Suppressor macrophage treated with lipopolysaccharide for 1 hour (primary cell): ENCODE measurements around the gene PODN.

Source experiments
- DNase-seq, 3 donors: peaks; one replicate each; pipeline ENCODE4 v3.0.0-alpha.2; 2020 to 2022

Gene PODN

DNA sequence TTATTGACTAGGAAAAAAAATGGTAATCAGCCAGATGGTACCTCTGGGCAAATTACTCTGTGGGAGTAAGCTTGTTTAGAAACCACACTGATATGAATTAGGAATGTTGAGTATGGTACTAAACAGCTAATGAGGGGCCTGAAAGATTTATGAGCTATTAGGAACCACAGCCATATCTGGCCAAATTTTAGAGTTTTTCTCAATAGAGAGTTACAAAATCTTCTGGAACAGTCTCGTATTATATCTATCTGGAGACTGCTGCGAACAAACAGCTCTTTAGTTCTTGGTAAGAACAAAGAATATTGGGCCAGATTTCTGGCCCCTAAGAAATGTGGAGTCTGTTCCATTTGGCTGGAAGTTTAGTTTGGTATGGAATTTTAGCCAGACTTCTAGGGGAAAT is 4.9 kb upstream of the PODN start:
- DNase-seq = no peak

DNA sequence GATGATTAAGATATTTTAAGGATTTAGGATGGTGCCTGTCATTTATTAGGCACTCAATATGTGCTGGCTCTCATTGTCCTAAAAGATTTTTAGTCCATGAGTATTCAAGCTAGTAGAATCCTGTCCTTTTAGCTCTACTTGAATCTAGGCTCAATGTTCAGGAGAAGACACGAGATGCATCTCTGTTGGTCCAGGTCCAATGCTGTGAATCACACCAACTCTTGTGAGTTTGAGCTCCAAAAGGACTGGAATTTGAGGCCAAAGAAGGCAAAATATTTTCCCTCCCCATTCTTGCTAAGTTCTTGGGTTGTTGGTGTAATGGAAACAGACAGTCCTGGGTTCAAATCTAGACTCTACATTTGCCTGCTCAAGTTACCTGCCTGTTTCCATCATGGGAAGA is 1.4 kb upstream of the PODN start:
- DNase-seq = no peak

DNA sequence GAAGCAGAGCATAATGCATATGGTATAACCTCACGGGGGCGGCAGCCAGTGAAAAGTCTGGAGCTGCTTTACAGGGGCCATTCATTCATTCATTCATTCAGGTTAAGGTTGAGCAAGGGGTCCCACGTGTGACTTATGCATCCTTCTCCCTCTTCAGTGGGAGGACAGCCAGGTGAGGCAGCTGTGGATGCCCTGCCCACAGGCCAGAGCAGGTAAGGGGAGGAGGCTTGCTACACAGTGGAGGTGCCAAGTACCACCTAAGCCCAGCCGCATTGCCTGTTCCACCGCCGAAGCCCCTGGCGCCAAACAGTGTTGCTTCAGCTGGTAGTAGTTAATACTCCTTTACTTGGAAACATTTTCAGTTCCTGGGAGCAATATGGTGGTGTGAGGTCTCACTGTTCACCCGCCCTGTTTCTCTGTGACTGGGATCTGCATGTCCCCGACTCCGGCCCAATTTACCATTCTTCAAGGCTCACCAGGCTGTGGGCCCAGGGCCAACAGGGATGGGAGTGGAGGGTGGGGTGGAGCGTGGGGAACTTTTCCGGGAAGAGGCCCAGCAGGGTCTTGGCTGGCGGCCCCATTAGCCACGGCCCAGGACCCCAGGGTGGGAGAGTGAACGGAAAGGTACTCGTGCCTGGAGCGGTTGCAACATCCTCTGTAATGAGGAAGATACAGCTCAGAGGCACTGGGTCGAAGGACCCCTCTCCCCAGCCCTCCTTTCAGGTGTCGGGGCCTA is 722 bp upstream of the PODN start:
- no peak for DNase-seq

DNA sequence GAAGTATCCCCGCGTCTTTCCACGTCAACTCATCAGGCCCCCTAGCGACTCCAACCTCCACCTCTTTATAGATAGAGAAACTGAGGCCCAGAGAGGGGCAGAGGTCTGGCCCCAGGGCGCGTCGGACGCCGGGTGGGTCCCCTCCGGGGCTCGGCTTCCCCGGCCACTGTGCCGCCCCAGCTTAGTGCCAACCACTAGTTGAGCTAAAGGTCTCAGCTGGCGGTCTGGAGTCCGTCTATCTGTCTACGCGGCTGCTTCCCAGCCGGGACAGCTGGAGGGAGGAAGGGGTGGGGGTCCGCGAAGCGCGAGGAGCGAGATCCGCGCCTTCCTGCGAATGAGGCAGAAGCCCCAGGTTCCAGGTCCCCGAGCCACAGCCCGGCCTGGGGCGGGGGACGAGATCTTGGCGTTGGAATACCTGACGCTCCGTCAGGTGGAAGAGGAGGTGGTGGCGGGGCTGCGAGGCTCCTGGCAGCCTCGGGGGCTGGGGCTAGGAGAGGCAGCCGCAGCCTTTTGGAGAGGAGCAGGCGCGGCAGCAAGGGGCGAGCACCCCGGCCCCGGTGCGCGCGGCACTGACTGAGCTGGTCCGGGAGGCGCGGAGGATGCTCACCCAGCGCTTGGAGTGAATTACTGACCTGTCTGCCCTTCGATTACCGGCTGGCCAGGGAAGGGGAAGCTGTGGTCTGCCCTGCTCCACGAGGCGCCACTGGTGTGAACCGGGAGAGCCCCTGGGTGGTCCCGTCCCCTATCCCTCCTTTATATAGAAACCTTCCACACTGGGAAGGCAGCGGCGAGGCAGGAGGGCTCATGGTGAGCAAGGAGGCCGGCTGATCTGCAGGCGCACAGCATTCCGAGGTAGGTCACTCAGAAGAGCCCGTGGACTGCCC is 937 bp downstream of the PODN start:
- no peak for DNase-seq

DNA sequence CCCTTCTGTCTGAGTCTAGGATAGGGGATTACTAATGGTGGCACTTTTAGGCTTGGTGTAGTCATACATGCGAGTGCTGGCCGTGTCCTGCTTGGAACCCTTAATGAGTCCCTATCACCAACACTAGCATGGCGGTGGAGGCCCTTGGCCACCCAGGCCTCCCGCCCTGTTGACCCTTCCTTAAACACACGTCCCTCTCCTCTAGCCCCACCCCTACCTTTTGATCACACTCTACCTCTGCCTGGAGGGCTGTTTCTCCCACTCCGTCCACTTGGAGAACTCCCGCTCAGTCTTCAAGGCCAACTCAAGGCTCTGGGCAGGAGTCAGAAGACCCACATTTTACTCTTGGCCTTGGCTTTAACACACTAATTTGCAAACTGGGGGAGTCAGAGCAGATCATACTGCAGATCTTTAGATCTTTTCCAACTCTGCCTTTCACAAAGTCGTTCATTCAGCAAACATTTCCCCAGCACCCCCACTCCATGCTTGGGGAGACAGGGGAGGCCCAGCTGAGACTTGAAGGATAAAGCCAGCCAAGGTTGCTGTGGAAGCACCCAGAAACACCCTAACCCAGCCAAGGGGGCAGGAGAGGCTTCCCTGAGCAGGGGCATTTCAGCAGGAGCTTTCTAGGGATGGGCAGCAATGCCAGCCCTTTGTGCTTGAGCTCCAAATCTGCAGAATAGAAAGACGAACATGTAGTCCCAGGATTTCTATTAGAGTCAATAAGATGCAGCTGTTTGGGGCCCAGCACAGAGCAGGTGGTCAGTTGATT is 1.9 kb downstream of the PODN start:
- no peak for DNase-seq

DNA sequence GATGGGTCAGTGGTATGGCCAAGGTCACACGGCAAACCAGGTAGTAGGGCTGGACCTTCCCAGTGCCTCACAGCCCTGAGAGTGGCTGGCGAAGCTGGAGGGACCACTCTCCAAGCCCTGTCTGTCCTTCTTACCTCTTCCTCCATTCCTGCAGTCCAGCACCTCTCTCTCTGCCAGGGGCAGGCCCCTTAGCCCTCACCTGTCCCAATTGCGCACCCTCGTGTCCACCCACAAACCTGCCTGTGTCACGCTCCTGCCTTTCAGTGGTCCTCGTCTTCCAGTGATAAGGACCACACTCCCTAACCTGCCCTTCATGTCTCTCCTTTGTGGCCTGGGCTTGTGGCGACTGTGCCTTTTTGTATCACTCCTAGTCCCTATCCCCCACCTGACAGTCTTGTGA is 3.4 kb downstream of the PODN start:
- DNase-seq = no peak

DNA sequence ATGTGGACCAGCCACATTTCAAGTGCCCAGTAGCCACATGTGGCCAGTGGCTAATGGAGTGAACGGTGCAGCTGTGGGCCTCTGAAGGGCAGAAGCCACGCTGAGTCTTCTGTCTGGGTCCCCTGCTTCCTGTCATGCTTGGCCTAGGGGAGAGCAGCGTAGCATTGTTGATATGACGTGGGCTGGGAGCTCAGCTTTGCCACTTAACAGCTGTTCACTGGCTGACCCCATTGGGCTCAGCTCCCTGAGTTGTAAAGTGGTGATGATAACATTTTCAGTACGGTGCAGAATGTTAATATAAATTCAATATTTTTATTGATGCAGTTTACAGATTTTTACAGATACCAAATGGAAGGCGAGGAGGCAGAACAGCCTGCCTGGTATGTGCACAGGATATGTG is 4.5 kb downstream of the PODN start:
- no peak for DNase-seq

DNA sequence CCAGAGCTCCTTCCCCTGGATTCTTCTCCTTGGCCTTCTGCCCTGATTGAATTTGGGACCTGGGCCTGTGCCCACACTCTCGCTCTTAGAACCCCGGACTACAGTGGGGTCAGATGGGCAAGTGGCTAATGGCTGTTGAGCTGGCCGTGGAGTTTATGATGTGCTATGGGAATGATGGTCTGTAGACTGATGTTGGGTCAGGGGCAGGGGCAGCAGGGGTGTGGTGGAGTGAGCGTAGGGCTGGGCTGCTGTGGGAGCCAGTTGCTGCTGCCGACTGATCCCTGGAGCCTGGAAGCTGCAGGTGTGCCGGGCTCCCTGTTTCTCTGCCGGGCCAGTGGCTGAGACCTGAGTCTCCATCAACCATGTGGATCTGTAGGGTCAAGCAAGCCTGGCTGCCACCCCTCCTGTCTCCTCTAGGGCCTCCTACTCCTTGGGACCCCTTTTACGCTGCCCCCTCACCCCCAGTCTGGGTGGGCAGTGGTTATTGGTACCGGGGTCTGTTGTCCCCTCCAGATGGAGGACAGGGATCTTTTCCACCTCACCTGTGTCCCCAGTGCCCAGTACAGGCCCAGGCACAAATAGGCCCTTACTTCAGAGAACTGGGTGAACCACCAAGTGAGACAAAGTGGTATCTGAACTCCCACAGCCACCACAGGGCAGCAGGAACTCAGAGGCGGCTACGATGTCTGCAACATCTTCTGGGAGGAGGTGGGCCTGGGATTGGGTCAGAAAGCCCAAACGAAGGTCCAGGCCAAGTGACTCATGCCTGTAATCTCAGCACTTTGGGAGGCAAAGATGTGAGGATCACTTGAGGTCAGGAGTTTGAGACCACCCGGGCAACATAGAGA is 5.1 kb downstream of the PODN start:
- no peak for DNase-seq

DNA sequence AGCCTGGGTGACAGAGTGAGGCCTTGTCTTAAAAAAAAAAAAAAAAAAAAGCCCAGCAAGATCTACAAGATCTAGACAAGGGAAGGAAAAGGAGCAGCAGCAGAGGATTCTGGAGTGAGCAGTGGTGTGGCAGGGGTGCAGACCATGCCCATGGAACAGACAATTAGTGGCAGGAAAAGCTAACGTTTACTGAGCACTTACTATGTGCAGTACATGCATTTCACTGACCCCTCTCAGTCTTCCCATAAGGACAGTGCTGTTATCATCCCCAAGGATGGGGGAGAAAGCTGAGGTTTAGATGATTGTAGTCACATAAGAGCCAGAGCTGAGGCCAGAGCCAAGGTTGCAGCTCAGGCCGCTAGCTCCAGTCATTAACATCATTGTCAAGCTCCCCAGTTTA is 5.9 kb downstream of the PODN start:
- no peak for DNase-seq

DNA sequence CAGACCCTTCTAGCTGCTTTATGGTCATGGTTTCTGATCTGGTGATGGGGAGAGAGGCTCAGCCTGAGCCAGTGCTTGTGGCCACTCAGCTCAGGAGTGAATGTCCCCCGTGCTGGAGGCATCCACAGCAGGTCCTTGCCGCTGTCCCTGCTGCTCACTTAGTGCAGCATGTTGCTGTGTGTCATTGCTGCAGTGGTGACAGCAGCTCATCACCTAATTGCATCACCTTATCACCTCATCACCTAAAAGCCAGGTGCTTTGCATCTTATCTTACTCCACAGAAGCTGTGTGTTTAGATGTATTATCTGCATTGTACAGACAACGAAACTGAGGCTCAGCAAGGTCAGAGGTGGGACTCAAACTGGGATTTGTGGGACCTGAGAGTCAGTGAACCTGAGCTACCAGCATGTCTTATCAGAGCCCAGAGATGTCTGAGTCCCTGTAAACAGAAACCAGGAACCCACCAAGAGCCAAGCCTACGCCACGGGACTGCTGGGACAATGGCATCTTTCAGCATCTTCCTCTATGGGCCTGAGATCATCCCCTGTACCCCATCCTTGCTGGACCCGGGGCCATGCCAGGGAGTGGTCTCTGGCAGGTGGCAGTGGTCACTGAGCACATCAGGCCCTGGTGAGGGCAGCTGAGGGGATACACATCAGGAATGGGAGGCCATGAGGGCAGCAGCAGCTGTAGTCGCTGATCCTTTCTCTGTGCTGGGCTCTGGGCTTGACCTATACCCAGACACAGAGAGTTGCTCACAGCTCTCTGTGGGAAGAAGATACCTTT is 6.5 kb downstream of the PODN start:
- DNase-seq = no peak

DNA sequence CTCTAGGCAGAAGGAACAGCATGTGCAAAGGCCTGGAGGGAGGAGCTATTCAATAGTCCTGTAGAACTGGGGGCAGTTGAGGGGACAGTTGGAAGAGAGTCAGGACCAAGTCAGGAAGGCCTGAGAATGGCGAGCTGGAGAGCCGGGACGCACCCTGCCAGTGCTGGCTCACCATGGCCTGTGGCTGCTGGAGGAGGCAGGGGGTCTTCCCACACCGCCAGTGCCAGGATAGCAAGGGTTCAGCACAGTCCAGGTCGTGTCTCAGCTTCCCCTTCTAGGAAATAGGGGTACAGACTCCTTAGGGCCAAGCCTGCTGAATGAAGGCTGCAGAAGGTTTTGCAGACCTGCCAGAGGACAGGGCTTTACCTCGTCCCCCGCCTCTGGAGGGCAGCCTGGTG is 7.3 kb downstream of the PODN start:
- no peak for DNase-seq

DNA sequence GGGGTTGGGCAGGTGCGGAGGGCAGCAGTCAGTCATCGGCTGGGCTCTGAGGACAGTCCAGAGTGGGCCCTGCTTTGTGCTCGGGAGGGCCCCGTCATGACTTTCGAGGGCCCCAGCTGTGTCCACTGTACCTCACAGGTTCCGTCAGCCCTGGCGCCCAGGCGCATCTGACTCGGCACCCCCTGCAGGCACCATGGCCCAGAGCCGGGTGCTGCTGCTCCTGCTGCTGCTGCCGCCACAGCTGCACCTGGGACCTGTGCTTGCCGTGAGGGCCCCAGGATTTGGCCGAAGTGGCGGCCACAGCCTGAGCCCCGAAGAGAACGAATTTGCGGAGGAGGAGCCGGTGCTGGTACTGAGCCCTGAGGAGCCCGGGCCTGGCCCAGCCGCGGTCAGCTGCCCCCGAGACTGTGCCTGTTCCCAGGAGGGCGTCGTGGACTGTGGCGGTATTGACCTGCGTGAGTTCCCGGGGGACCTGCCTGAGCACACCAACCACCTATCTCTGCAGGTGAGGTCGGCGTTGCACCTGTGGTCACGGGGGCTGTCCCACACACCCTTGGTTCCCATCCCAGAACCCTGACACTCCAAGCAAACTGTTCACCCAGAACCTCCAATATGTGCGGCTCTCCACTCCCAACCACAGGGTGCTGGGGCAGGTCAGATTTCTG is 7.8 kb downstream of the PODN start:
- no peak for DNase-seq

DNA sequence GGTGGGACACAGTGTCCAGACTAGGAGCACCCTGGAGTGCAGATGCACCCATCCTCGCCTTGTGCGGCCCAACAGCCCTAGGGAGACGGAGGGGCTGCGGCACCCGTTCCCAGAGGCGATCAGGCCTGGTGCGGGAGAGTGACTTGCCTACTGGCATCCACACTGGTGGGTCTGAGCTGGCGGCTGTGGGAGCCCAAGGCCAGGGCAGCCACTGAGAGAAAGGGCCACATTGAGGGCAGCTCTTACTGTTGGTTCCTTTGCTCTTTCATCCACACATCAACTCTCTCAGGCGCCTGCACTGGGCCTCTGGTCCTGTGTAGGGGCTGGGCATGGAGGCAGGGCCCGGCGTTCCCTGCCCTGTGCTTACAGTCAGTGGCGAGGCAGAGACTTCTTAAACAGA is 8.6 kb downstream of the PODN start:
- DNase-seq = no peak

DNA sequence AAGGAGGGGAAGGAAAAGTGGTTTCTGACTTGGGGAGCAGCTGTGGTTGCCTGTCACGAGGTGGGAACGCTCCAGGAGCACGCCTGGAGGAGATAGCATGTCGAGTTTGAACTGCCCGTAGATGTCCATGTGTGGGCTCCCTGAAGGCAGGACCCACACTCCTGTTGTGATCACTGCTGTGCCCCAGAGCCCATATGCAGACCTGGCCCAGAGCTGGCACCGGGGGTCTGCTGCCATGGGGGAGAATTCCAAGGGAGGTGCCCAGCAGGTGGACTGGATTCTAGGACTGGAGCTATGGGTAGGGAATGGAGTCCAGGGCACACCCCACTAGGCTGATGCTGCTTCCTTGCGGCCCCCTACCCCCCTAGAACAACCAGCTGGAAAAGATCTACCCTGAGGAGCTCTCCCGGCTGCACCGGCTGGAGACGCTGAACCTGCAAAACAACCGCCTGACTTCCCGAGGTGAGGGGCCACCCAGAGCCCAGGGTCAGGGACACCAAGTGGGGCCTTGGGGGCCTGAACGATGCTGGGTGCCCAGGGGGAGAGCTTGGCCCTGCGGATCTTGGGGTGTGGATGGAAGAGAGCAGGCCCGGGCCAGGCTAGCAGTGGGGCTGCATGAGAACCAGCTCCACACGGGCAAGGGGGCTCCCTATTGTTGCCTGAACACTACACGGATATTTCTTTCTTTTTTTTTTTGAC is 9.3 kb downstream of the PODN start:
- no peak for DNase-seq

DNA sequence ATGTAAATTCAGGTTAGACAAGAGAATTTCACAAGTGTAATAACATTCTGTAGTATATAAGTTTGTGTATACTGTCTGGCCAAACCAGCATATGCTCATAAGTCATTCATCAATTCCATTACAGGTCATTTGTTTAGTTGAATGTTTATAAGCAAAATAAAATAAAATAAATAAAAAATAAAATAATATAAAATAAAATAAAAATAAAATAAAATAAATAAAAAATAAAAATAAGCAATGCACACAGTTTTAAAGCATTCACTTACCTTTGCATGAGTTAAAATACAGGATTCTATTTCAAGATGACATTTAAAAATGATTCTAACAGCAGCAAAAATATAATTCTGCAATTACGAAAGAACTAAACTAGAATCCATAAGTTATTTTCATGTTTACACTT is 9.9 kb downstream of the PODN start:
- DNase-seq = no peak

DNA sequence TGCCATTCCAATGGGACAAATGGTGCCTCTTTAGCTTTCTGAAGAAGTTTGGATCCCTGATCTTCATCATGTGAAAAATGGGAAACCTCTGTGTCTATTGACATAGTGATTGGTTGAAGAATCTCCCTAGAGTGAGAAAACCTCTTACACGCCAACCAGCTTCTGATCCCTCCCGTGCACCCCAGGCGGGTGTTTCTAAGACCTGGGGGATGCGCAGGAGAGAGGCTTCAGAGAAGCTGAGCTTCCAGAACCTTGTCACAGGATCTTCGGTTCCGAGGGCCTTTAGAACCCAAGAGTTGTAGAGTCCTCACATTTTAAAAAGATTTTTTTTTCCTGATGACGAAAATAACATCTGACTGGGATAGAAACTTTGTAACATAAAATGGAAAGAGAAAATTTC is 11.3 kb downstream of the PODN start:
- no peak for DNase-seq

DNA sequence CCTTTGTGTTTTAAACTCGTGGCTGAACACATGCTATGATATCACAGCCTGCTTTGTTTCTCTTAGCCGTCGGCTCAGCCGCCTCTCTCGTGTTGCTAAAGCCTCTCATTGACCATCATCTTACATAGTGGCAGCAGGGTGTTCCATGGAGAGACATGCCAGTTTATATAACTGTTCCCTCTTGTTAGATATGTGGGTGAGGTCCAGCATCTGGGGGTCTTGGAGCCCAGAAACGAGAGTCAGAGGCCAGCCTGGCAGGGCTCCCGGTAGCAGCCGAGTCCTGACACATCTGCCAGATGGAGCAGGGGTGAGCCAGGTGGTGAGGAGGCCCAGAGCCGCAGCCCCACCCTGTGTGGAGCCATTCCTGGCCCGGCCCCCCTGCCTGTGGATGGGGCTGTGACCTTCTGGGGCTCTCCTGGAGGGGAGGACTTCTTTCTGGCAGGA is 11.9 kb downstream of the PODN start:
- DNase-seq = no peak

DNA sequence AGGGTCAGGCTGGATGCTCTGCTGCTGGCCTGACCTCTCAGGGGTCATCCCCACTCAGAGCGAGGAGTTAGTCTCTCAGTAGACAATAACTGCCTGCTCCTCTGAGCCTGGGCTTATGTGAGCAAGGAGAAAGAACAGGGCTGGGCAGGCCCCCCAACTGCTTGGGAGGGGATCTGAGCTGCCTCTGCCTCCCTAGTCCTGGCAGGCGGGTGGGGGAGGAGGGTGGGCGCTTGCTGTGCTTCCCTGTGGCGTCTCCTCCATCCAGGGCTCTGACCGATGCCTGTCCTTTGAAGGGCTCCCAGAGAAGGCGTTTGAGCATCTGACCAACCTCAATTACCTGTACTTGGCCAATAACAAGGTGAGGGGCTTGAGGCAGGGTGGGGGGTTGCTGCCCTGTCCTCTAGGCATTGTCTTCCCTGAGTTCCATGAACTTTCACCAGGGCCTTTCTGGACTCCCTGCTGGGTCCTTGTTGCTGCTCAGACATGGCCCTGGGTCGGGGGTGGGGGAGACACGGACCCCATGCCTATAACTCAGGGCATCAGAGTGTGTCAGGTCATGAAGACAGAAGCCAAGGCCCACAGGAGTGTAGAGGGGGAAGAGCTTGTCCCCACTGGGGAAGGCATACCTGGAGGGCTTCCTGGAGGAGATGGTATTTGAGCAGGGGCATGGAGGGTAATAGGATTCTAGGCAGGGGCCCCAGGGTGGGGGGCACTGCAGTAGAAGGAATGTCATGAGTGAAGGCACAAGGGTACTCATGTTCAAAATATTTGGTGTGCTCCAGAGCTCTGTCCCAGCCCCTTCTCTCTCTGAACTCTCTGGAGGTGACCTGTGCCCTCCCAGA is 12.5 kb downstream of the PODN start:
- DNase-seq = no peak

DNA sequence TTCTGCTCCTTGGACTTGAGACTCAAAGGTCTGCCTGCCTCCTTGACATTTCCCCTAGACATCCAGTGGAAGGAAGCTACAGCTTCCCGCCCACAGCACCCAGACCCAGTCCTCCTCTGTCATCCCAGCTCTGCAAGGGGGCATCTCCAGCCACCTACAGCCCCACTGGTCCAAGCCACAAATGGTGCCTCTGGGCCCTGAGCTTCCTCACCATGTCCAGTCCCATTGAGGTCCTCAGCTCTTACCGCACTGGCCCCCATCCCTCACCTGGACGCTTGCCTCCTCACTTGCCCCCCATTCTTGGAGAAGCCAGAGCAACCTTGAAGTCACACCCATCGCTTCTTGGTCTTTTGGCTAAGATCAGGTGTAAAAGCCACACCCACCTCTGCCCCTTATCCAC is 13.2 kb downstream of the PODN start:
- no peak for DNase-seq

DNA sequence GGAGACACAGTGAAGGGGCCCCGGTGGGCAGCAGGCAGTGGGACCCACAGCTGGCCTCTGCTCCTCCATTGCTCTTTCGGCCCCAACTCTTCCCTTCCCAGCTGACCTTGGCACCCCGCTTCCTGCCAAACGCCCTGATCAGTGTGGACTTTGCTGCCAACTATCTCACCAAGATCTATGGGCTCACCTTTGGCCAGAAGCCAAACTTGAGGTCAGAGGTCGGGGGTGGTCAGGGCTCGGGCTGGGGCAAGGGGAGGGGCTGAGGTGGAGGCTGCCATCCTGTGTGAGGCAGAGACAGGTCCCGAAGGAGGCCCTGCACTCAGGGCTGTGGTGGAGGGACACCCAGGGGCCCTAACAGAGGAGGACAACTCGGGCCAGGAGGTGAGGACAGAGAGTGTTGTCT is 13.7 kb downstream of the PODN start:
- DNase-seq = no peak
